GM12878 (cell line): ENCODE data around the gene THADA. TPM values are rescaled to one million over a fixed set of nuclear protein-coding genes. Genes with fewer than 3 reads are reported as not detected.

Source experiments
- ATAC-seq: fragments of 200-7000 bp; cut with Tn5 transposase; 3 replicates; pipeline ENCODE4 v1.9.1; 2020; ENCODE audit warnings: mild to moderate bottlenecking, moderate library complexity
- BruUV-seq: library from RNA; stranded (reverse); fragments of 400-500 nt; replicated peaks from 2 replicates; lab custom pipeline; 2021; lab: Mats Ljungman, UMichigan
- CTCF ChIA-PET: fragments of 300-600 bp; sonication (Branson Sonifier 250); formaldehyde crosslinking; extraction: SDS; loops from one replicate; lab custom pipeline; 2021; ENCODE audit warnings: inconsistent platforms; lab: Yijun Ruan, JAX
- POLR2A ChIA-PET: fragments of 350-600 bp; formaldehyde crosslinking; extraction: SDS; loops from one replicate; lab custom pipeline; 2021; ENCODE audit warnings: inconsistent platforms; lab: Charles Lee
- RAD21 ChIA-PET: fragments of 300-600 bp; sonication (Branson Sonifier 250); formaldehyde crosslinking; loops from one replicate; lab custom pipeline; 2023; ENCODE audit warnings: antibody characterized with exemption; ENCODE audit not compliant: unreplicated experiment; lab: Charles Lee
- SMC1A ChIA-PET: fragments of 300-600 bp; sonication (Branson Sonifier 250); formaldehyde crosslinking; loops from one replicate; lab custom pipeline; 2023; ENCODE audit not compliant: unreplicated experiment, uncharacterized antibody; lab: Charles Lee
- DNase-seq: peaks from one replicate; pipeline ENCODE4 v3.0.0-alpha.2; 2011; ENCODE audit warnings: low read depth, low spot score
- FAIRE-seq: peaks from 3 replicates; lab custom pipeline; 2011; peaks lifted over from hg19 to GRCh38; lab: Jason Lieb, UNC
- H2AFZ ChIP-seq: 2 replicates; pipeline ENCODE4 v1.6.0; 2011; ENCODE audit warnings: low read depth, low read length, control low read depth; ENCODE audit not compliant: control insufficient read depth
- H3K27ac ChIP-seq: 2 replicates; pipeline ENCODE4 v1.5.1; 2011; ENCODE audit warnings: control low read depth; ENCODE audit not compliant: control insufficient read depth, insufficient read depth
- H3K27me3 ChIP-seq, 2 experiments: replicated peaks in 1 of 2; 2 replicates each; pipeline versions ENCODE4 v1.6.0 to v1.6.1; 2011; ENCODE audit warnings: low read length in 1 of 2; ENCODE audit not compliant: control insufficient read depth in 2 of 2, insufficient read depth in 2 of 2
- H3K36me3 ChIP-seq, 2 experiments: 2 replicates each; pipeline ENCODE4 v1.5.1; 2011; ENCODE audit warnings: low read length in 1 of 2; ENCODE audit not compliant: control insufficient read depth in 2 of 2, insufficient read depth in 2 of 2
- H3K4me1 ChIP-seq: 2 replicates; pipeline ENCODE4 v1.6.1; 2011; ENCODE audit warnings: mild to moderate bottlenecking, low read length, moderate library complexity, mixed read lengths; ENCODE audit not compliant: control insufficient read depth, insufficient read depth
- H3K4me2 ChIP-seq: 2 replicates; pipeline ENCODE4 v1.6.0; 2011; ENCODE audit warnings: control low read depth; ENCODE audit not compliant: control insufficient read depth, insufficient read depth
- H3K4me3 ChIP-seq: fragments of 200-600 bp; sonication (generic); 2 replicates; pipeline ENCODE4 v1.5.1; 2016
- H3K79me2 ChIP-seq: 2 replicates; pipeline ENCODE4 v1.6.0; 2011; ENCODE audit warnings: low read length; ENCODE audit not compliant: control insufficient read depth, insufficient read depth
- H3K9ac ChIP-seq: 2 replicates; pipeline ENCODE4 v1.8.0; 2011; ENCODE audit warnings: low read length, control low read depth, mixed read lengths; ENCODE audit not compliant: control insufficient read depth, insufficient read depth
- H3K9me3 ChIP-seq: replicated peaks from 3 replicates; pipeline ENCODE4 v1.5.1; 2011; ENCODE audit warnings: mild to moderate bottlenecking, low read length; ENCODE audit not compliant: control insufficient read depth, insufficient read depth
- H4K20me1 ChIP-seq: 2 replicates; pipeline ENCODE4 v1.6.0; 2011; ENCODE audit not compliant: control insufficient read depth, insufficient read depth
- BCL11A ChIP-seq: IDR thresholded peaks from 2 replicates; pipeline ENCODE4 v1.6.1; 2011; ENCODE audit warnings: low read depth, low read length
- CBX3 ChIP-seq: fragments of 200-600 bp; sonication (generic); IDR thresholded peaks from 2 replicates; pipeline ENCODE4 v1.6.1; 2016; ENCODE audit warnings: low read depth, borderline replicate concordance
- CUX1 ChIP-seq: IDR thresholded peaks from 2 replicates; pipeline ENCODE4 v1.6.1; 2012; ENCODE audit warnings: improper control_type of control experiment, low read depth, low read length; ENCODE audit not compliant: insufficient replicate concordance
- EGR1 ChIP-seq, 2 experiments: IDR thresholded peaks; 1 replicate in 1 of 2; 2 replicates in 1 of 2; pipeline ENCODE4 v1.6.1; 2011 to 2012; ENCODE audit warnings: low read depth in 2 of 2, low read length in 2 of 2, borderline replicate concordance in 1 of 2, mild to moderate bottlenecking in 1 of 2, moderate library complexity in 1 of 2
- IKZF2 ChIP-seq, 2 experiments: fragments of 450-650 bp; IDR thresholded peaks; 2 replicates each; pipeline ENCODE4 v1.6.1; 2017; ENCODE audit warnings: mild to moderate bottlenecking in 2 of 2, moderate library complexity in 2 of 2
- JUND ChIP-seq: IDR thresholded peaks from 2 replicates; pipeline ENCODE4 v1.6.1; 2012; ENCODE audit warnings: low read depth, mild to moderate bottlenecking, low read length, improper control_type of control experiment, moderate library complexity
- MYC ChIP-seq: IDR thresholded peaks from 2 replicates; pipeline ENCODE4 v1.6.1; 2011; ENCODE audit warnings: mild to moderate bottlenecking, low read length, moderate library complexity, inconsistent platforms; ENCODE audit not compliant: insufficient read depth, insufficient replicate concordance, insufficient read length, severe bottlenecking
- PAX5 ChIP-seq: IDR thresholded peaks from 2 replicates; pipeline ENCODE4 v1.6.1; 2011; ENCODE audit warnings: low read depth, low read length, borderline replicate concordance
- POLR2AphosphoS2 ChIP-seq: IDR thresholded peaks from 2 replicates; pipeline ENCODE4 v1.6.1; 2011; ENCODE audit warnings: low read depth, mild to moderate bottlenecking, low read length, improper control_type of control experiment, moderate library complexity
- REST ChIP-seq: IDR thresholded peaks from 2 replicates; pipeline ENCODE4 v1.6.1; 2012; ENCODE audit warnings: mild to moderate bottlenecking, low read depth, low read length
- SMAD5 ChIP-seq: IDR thresholded peaks from 2 replicates; pipeline ENCODE4 v1.6.1; 2016; ENCODE audit warnings: antibody characterized with exemption, low read depth
- SREBF2 ChIP-seq: IDR thresholded peaks from 2 replicates; pipeline ENCODE4 v1.6.1; 2012; ENCODE audit warnings: mild to moderate bottlenecking, low read length
- WGBS: methylation state at CpG from one replicate; pipeline ENCODE4 v1.1.6; 2016; ENCODE audit warnings: low lambda C conversion rate; ENCODE audit not compliant: insufficient replicate concordance, insufficient coverage; ENCODE audit errors: missing lambda C conversion rate; 5-methylcytosine and 5-hydroxymethylcytosine counted together
- in situ Hi-C: fragments of 300-500 bp; cut with MboI; formaldehyde crosslinking; loops from 9 replicates; pipeline ENCODE4 v1.14.3; 2018; ENCODE audit warnings: mixed read lengths
- intact Hi-C: fragments of 100-400 bp; cut with micrococcal nuclease; formaldehyde crosslinking; loops from one replicate; pipeline ENCODE4 v1.14.2; 2022; ENCODE audit not compliant: unreplicated experiment
- polyA plus RNA-seq, 11 experiments: library from polyadenylated mRNA; depleted of rRNA in 4 of 11; unstranded in 6 of 11; stranded (reverse) in 5 of 11; fragments of >200 nt; fragmentation: Nextera tagmentation in 4 of 11; fragmentation: Illumina TruSeq in 1 of 11; extraction: Ambion mirVana in 4 of 11; extraction: Trizol in 1 of 11; gene quantifications; 1 replicate in 1 of 11; 2 replicates in 10 of 11; pipeline versions ENCODE4 v1.2.1 to v1.2.3, GENCODE V29; 2011 to 2016; ENCODE audit warnings: inconsistent platforms in 2 of 11, missing spikeins in 2 of 11, low read depth in 1 of 11
- total RNA-seq, 4 experiments: library from RNA; depleted of rRNA in 3 of 4; stranded (reverse); fragments of >200 nt in 3 of 4; fragmentation: Illumina TruSeq in 1 of 4; extraction: Trizol in 1 of 4; gene quantifications; 2 replicates each; pipeline versions ENCODE4 v1.2.1 to v1.2.3, GENCODE V29; 2013 to 2021
- TF ChIP-seq, protein P1 (sequence below), 3 experiments: IDR thresholded peaks in 2 of 3; conservative IDR thresholded peaks in 1 of 3; 2 replicates each; pipeline ENCODE4 v1.5.1; 2011; ENCODE audit warnings: low read depth in 3 of 3, low read length in 3 of 3, mild to moderate bottlenecking in 3 of 3, control low read depth in 2 of 3, moderate library complexity in 2 of 3, inconsistent platforms in 1 of 3, mixed read lengths in 1 of 3; ENCODE audit not compliant: control insufficient read depth in 2 of 3, insufficient read depth in 1 of 3; ENCODE audit errors: extremely low read depth in 1 of 3
- TF ChIP-seq, protein P2 (sequence below): IDR thresholded peaks from 2 replicates; pipeline ENCODE4 v1.6.1; 2012; ENCODE audit warnings: low read depth, low read length, improper control_type of control experiment

Gene THADA
- total and polyA plus RNA-seq, 10 of the 15 experiments (the other 5 are each of a cell fraction or from before 2014, with no cell fraction given): 14.6 to 33.2 (median 23.2) TPM

- no peak overlapping the region for H3K4me2 ChIP-seq
- no peak overlapping the region for H3K4me3 ChIP-seq
- no peaks in the 10 kb centered on the region for H3K9me3 ChIP-seq
- DNase-seq (no peak), FAIRE-seq (no peak), ATAC-seq (no peak)
- ChIA-PET POLR2A (no interaction called here), RAD21 (no interaction called here), CTCF (no interaction called here), SMC1A (interaction anchor here (1.1 kb wide), 1 partner anchor 24 kb away, joined by 3 read pairs; no protein-coding TSS in a partner anchor)
- WGBS: 83% methylated on average over 6 of the region's 6 CpGs
- H4K20me1 ChIP-seq: no peaks in the 10 kb centered on the region
- no peaks in the 10 kb centered on the region for H3K36me3 ChIP-seq
- no peak overlapping the region for H2AFZ ChIP-seq
- no peaks in the 10 kb centered on the region for H3K27me3 ChIP-seq
- TF ChIP-seq, protein P1, sequence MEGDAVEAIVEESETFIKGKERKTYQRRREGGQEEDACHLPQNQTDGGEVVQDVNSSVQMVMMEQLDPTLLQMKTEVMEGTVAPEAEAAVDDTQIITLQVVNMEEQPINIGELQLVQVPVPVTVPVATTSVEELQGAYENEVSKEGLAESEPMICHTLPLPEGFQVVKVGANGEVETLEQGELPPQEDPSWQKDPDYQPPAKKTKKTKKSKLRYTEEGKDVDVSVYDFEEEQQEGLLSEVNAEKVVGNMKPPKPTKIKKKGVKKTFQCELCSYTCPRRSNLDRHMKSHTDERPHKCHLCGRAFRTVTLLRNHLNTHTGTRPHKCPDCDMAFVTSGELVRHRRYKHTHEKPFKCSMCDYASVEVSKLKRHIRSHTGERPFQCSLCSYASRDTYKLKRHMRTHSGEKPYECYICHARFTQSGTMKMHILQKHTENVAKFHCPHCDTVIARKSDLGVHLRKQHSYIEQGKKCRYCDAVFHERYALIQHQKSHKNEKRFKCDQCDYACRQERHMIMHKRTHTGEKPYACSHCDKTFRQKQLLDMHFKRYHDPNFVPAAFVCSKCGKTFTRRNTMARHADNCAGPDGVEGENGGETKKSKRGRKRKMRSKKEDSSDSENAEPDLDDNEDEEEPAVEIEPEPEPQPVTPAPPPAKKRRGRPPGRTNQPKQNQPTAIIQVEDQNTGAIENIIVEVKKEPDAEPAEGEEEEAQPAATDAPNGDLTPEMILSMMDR (IDR thresholded peaks at IDR 0.05 in 2 of 3, conservative IDR thresholded peaks at IDR 0.05 in 1 of 3; ENCODE audit: control insufficient read depth in 2 of 3, extremely low read depth in 1 of 3, insufficient read depth in 1 of 3, low read depth in 3 of 3, low read length in 3 of 3): no peak
- no peak for TF ChIP-seq SMAD5
- TF ChIP-seq CBX3: no peak
- no peak for TF ChIP-seq BCL11A
- no peak for TF ChIP-seq PAX5
- TF ChIP-seq IKZF2 (IDR thresholded peaks at IDR 0.05): no peak
- TF ChIP-seq, protein P2, sequence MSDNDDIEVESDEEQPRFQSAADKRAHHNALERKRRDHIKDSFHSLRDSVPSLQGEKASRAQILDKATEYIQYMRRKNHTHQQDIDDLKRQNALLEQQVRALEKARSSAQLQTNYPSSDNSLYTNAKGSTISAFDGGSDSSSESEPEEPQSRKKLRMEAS: no peak
- no peak for TF ChIP-seq EGR1 (IDR thresholded peaks at IDR 0.05; ENCODE audit: borderline replicate concordance in 1 of 2, low read depth in 2 of 2, low read length in 2 of 2)
- no peak for TF ChIP-seq REST
- no peak for TF ChIP-seq POLR2AphosphoS2
- no peak for TF ChIP-seq SREBF2
- no peak for TF ChIP-seq MYC
- TF ChIP-seq CUX1: no peak
- no peak for TF ChIP-seq JUND
- in situ Hi-C loops (no loop called here), intact Hi-C loops (no loop called here)
- H3K9ac ChIP-seq: no peak overlapping the region
- H3K79me2 ChIP-seq: no peaks in the 10 kb centered on the region
- H3K27ac ChIP-seq: no peak overlapping the region
- H3K4me1 ChIP-seq: peaks cover 17% of the 10 kb centered on the region
- BruUV-seq: no TSS peak
Measured at GRCh38 chr2:43198263-43198662, 397.6 kb downstream of the THADA start.
